K562 (cell line): Measurements from ENCODE around the gene USP49. TPM values are rescaled to one million over a fixed set of nuclear protein-coding genes. Genes with fewer than 3 reads are reported as not detected.

Source experiments
- ATF7 ChIP-seq: fragments of 450-650 bp; IDR thresholded peaks from 2 replicates; pipeline ENCODE4 v1.7.1; 2014; ENCODE audit warnings: mild to moderate bottlenecking, moderate library complexity
- BCOR ChIP-seq: fragments of 450-650 bp; IDR thresholded peaks from 2 replicates; pipeline ENCODE4 v1.6.1; 2016
- CHD7 ChIP-seq: fragments of 200-600 bp; sonication (generic); IDR thresholded peaks from one replicate; pipeline ENCODE4 v1.6.1; 2012; ENCODE audit warnings: mild to moderate bottlenecking, low read depth, low read length, inconsistent platforms
- MED1 ChIP-seq: sonication (generic); formaldehyde crosslinking; IDR thresholded peaks from 2 replicates; pipeline ENCODE4 v1.8.1; 2023; ENCODE audit warnings: missing genetic modification reagents, borderline replicate concordance
- MTF1 ChIP-seq: fragments of 250-450 bp; sonication (Bioruptor Pico); IDR thresholded peaks from 2 replicates; pipeline ENCODE4 v1.9.0; 2021; ENCODE audit warnings: moderate library complexity, mild to moderate bottlenecking, inconsistent platforms, borderline replicate concordance
- PRDM10 ChIP-seq: fragments of 450-650 bp; IDR thresholded peaks from 2 replicates; pipeline ENCODE4 v1.6.1; 2018; ENCODE audit not compliant: partially characterized antibody
- ZNF184 ChIP-seq: sonication (generic); formaldehyde crosslinking; IDR thresholded peaks from 2 replicates; pipeline ENCODE4 v1.5.0; 2020; ENCODE audit warnings: missing genetic modification reagents
- ZNF695 ChIP-seq: fragments of 450-650 bp; formaldehyde crosslinking; IDR thresholded peaks from 2 replicates; pipeline ENCODE4 v1.4.0; 2020; ENCODE audit warnings: mild to moderate bottlenecking, moderate library complexity
- polyA plus RNA-seq, 8 experiments: library from polyadenylated mRNA; depleted of rRNA in 4 of 8; stranded (reverse) in 5 of 8; unstranded in 3 of 8; fragments of >200 nt; fragmentation: Nextera tagmentation in 2 of 8; fragmentation: Illumina TruSeq in 1 of 8; extraction: Ambion mirVana in 2 of 8; extraction: Trizol in 1 of 8; gene quantifications; 2 replicates each; pipeline versions ENCODE4 v1.2.1 to v1.2.3, GENCODE V29; 2011 to 2014; ENCODE audit warnings: inconsistent platforms in 1 of 8, missing spikeins in 1 of 8
- total RNA-seq, 7 experiments: library from RNA; depleted of rRNA in 6 of 7; stranded (reverse); fragments of >200 nt in 6 of 7; fragmentation: Illumina TruSeq in 2 of 7; extraction: Trizol in 2 of 7; gene quantifications; 2 replicates each; pipeline versions ENCODE4 v1.2.1 to v1.2.3, GENCODE V29; 2011 to 2021; ENCODE audit warnings: low replicate concordance in 1 of 7
- TF ChIP-seq, protein P1 (sequence below): fragments of 250-450 bp; sonication (Bioruptor Pico); IDR thresholded peaks from 2 replicates; pipeline ENCODE4 v1.4.0; 2020; ENCODE audit warnings: mild to moderate bottlenecking, moderate library complexity, borderline replicate concordance

USP49 gene
- total and polyA plus RNA-seq, 9 of the 15 experiments (the other 6 are each of a cell fraction or from before 2014, with no cell fraction given), result 1.0 to 9.9 (median 6.5) TPM

- TF ChIP-seq, protein P1, sequence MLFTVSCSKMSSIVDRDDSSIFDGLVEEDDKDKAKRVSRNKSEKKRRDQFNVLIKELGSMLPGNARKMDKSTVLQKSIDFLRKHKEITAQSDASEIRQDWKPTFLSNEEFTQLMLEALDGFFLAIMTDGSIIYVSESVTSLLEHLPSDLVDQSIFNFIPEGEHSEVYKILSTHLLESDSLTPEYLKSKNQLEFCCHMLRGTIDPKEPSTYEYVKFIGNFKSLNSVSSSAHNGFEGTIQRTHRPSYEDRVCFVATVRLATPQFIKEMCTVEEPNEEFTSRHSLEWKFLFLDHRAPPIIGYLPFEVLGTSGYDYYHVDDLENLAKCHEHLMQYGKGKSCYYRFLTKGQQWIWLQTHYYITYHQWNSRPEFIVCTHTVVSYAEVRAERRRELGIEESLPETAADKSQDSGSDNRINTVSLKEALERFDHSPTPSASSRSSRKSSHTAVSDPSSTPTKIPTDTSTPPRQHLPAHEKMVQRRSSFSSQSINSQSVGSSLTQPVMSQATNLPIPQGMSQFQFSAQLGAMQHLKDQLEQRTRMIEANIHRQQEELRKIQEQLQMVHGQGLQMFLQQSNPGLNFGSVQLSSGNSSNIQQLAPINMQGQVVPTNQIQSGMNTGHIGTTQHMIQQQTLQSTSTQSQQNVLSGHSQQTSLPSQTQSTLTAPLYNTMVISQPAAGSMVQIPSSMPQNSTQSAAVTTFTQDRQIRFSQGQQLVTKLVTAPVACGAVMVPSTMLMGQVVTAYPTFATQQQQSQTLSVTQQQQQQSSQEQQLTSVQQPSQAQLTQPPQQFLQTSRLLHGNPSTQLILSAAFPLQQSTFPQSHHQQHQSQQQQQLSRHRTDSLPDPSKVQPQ (CRISPR knock-in tag), result no peak
- TF ChIP-seq BCOR (no peak), MED1 (CRISPR knock-in tag) (no peak), ZNF695 (CRISPR knock-in tag) (no peak), MTF1 (CRISPR knock-in tag) (no peak), CHD7 (no peak), ATF7 (peak; percentile 47; the same call in 1 of the 2 replicates), PRDM10 (no peak), ZNF184 (CRISPR knock-in tag) (no peak)
These were observed 46.3 kb upstream of the USP49 start, which contains the start of gene CCND3 (continued) for GRCh38 chr6:41941280-41942066.
